GM18867 (cell line): ENCODE results near the gene MYCT1.

Experiments
- ATAC-seq: cut with Tn5 transposase; IDR thresholded peaks from one replicate; pipeline ENCODE4 v1.9.1; 2021; ENCODE audit warnings: mild to moderate bottlenecking, moderate library complexity; ENCODE audit not compliant: unreplicated experiment

MYCT1 gene

GRCh38 chr6:152721956-152722355 lies 24.3 kb downstream of the MYCT1 start:
- no peak for ATAC-seq

- no peak for ATAC-seq
These were observed 25.7 kb downstream of the MYCT1 start for GRCh38 chr6:152723398-152723797.

- no peak for ATAC-seq
These were observed 28.6 kb downstream of the MYCT1 start for GRCh38 chr6:152726313-152726712.

- ATAC-seq, result no peak
These were observed 29.8 kb downstream of the MYCT1 start for GRCh38 chr6:152727507-152727906.

- no peak for ATAC-seq
These were observed 36.9 kb downstream of the MYCT1 start for GRCh38 chr6:152734630-152735029.

- ATAC-seq, result no peak
These were observed 39.1 kb downstream of the MYCT1 start for GRCh38 chr6:152736687-152737273.

- no peak for ATAC-seq
These were observed 47.9 kb downstream of the MYCT1 start for GRCh38 chr6:152745509-152746171.

GRCh38 chr6:152746172-152746553 lies 48.5 kb downstream of the MYCT1 start:
- ATAC-seq, result no peak

GRCh38 chr6:152748843-152749242 lies 51.1 kb downstream of the MYCT1 start:
- ATAC-seq, result no peak

GRCh38 chr6:152749336-152749735 lies 51.6 kb downstream of the MYCT1 start:
- ATAC-seq, result no peak

- ATAC-seq, result no peak
These were observed 53.0 kb downstream of the MYCT1 start, which contains the start of gene VIP for GRCh38 chr6:152750694-152751093. Gene VIP (plus strand): TSS chr6:152750797. CDS start chr6:152752178, 1,381 bp downstream.

- no peak for ATAC-seq
These were observed 67.6 kb downstream of the MYCT1 start for GRCh38 chr6:152765331-152765730.

GRCh38 chr6:152769159-152769558 lies 71.5 kb downstream of the MYCT1 start:
- no peak for ATAC-seq

- no peak for ATAC-seq
These were observed 72.3 kb downstream of the MYCT1 start for GRCh38 chr6:152769993-152770392.

GRCh38 chr6:152771061-152771687 lies 73.5 kb downstream of the MYCT1 start:
- ATAC-seq, result no peak
